HCT116 (cell line): ENCODE results near the gene RPS25. TPM values are rescaled to one million over a fixed set of nuclear protein-coding genes. Genes with fewer than 3 reads are reported as not detected.

Experiments used
- microRNA-seq: library from miRNA; unstranded; fragments of <30 nt; microRNA quantifications from one replicate; pipeline ENCODE4, GENCODE V29; 2016; ENCODE audit warnings: borderline number of aligned reads
- total RNA-seq: library from RNA; stranded (reverse); gene quantifications from one replicate; pipeline ENCODE4 v1.2.1, GENCODE V29; 2021; ENCODE audit not compliant: unreplicated experiment

Gene RPS25
- total RNA-seq, 1 experiment from 2014 or later: 1,404 TPM

Small RNA genes lying within 50 kb of the gene (microRNA-seq; reads per million reads assigned to microRNA genes)
- not detected for gene MIR3656

Other genes with a start within 250 kb of the RPS25 start
- gene DDX6, start 227.2 kb downstream of the RPS25 start, total RNA-seq: 150 TPM
- gene CXCR5, start 134.5 kb downstream of the RPS25 start, total RNA-seq: not detected
- 120 TPM for gene BCL9L, start 92.4 kb downstream of the RPS25 start, total RNA-seq
- 0.42 TPM for gene UPK2, start 62.0 kb downstream of the RPS25 start, total RNA-seq
- not detected for gene FOXR1, start 46.6 kb downstream of the RPS25 start, total RNA-seq
- 28.9 TPM for gene CENATAC, start 20.2 kb downstream of the RPS25 start, total RNA-seq
- 61.6 TPM for gene TRAPPC4, start 423 bp upstream of the RPS25 start, total RNA-seq
- 49.8 TPM for gene SLC37A4, start 12.5 kb upstream of the RPS25 start, total RNA-seq
- 181 TPM for gene HYOU1, start 38.9 kb upstream of the RPS25 start, total RNA-seq
- gene VPS11, start 49.5 kb upstream of the RPS25 start, total RNA-seq: 20.4 TPM
- gene HMBS, start 66.5 kb upstream of the RPS25 start, total RNA-seq: 69.0 TPM
- 45.1 TPM for gene DPAGT1, start 83.5 kb upstream of the RPS25 start, total RNA-seq
- gene C2CD2L, start 89.0 kb upstream of the RPS25 start, total RNA-seq: 12.4 TPM
- 38.1 TPM for gene HINFP, start 103.2 kb upstream of the RPS25 start, total RNA-seq
- 1.9 TPM for gene ABCG4, start 130.7 kb upstream of the RPS25 start, total RNA-seq
- 21.4 TPM for gene NLRX1, start 150.4 kb upstream of the RPS25 start, total RNA-seq
- gene NHERF4, start 167.1 kb upstream of the RPS25 start, total RNA-seq: 0.30 TPM
- 31.1 TPM for gene CBL, start 188.0 kb upstream of the RPS25 start, total RNA-seq